CD4-positive, alpha-beta memory T cell (primary cell): ENCODE data around the gene ERC1. TPM values are rescaled to one million over a fixed set of nuclear protein-coding genes. Genes with fewer than 3 reads are reported as not detected.

Experiments used
- CTCF ChIA-PET: fragments of 350-600 bp; sonication (Branson Sonifier 250); formaldehyde crosslinking; loops from one replicate; lab custom pipeline; 2021; ENCODE audit warnings: inconsistent platforms; ENCODE audit not compliant: partially characterized antibody; lab: Charles Lee
- POLR2A ChIA-PET: fragments of 350-600 bp; sonication (Branson Sonifier 250); formaldehyde crosslinking; loops from one replicate; lab custom pipeline; 2021; ENCODE audit not compliant: partially characterized antibody; lab: Charles Lee
- DNase-seq, 5 donors: peaks; one replicate each; pipeline versions ENCODE4 v3.0.0 to v3.0.0-alpha.2; 2020 to 2022; ENCODE audit warnings: mixed read lengths in 1 of 5
- H3K27ac ChIP-seq: one replicate; pipeline ENCODE4 v1.7.0; 2013; ENCODE audit warnings: low read depth, low read length
- H3K27me3 ChIP-seq: 2 replicates; pipeline ENCODE4 v1.7.0; 2013; ENCODE audit warnings: mild to moderate bottlenecking, low read length, moderate library complexity; ENCODE audit not compliant: insufficient read depth
- H3K36me3 ChIP-seq: 2 replicates; pipeline ENCODE4 v1.7.0; 2013; ENCODE audit warnings: mild to moderate bottlenecking, low read length, moderate library complexity; ENCODE audit not compliant: insufficient read depth
- H3K4me1 ChIP-seq: 2 replicates; pipeline ENCODE4 v1.7.0; 2013; ENCODE audit warnings: mild to moderate bottlenecking, low read length, moderate library complexity; ENCODE audit not compliant: insufficient read depth
- H3K4me3 ChIP-seq, 2 donors: one replicate each; pipeline ENCODE4 v1.7.0; 2013; ENCODE audit warnings: low read length in 2 of 2, mild to moderate bottlenecking in 1 of 2
- H3K9me3 ChIP-seq, 2 donors: one replicate each; pipeline ENCODE4 v1.7.0; 2013; ENCODE audit warnings: low read length in 2 of 2, control low read depth in 1 of 2; ENCODE audit not compliant: control insufficient read depth in 1 of 2
- H3K27ac Mint-ChIP-seq, 7 donors: one replicate each; pipeline ENCODE4 v1.8.0; 2020 to 2021; ENCODE audit warnings: mixed read lengths in 7 of 7, mild to moderate bottlenecking in 6 of 7, inconsistent platforms in 3 of 7, moderate library complexity in 3 of 7
- H3K27me3 Mint-ChIP-seq, 2 donors: one replicate each; pipeline ENCODE4 v1.8.0; 2020 to 2021; ENCODE audit warnings: mixed read lengths in 2 of 2
- H3K36me3 Mint-ChIP-seq, 2 donors: one replicate each; pipeline ENCODE4 v1.8.0; 2020 to 2021; ENCODE audit warnings: mixed read lengths in 2 of 2, inconsistent platforms in 1 of 2, mild to moderate bottlenecking in 1 of 2
- H3K4me1 Mint-ChIP-seq, 4 donors: one replicate each; pipeline ENCODE4 v1.8.0; 2020 to 2021; ENCODE audit warnings: mixed read lengths in 4 of 4, mild to moderate bottlenecking in 1 of 4
- H3K4me3 Mint-ChIP-seq, 8 donors: one replicate each; pipeline ENCODE4 v1.8.0; 2020 to 2021; ENCODE audit warnings: mixed read lengths in 8 of 8, mild to moderate bottlenecking in 7 of 8, moderate library complexity in 6 of 8, inconsistent platforms in 3 of 8
- H3K9me3 Mint-ChIP-seq, 8 donors: one replicate each; pipeline ENCODE4 v1.8.0; 2020 to 2021; ENCODE audit warnings: mixed read lengths in 8 of 8, mild to moderate bottlenecking in 5 of 8, inconsistent platforms in 3 of 8, moderate library complexity in 1 of 8
- intact Hi-C: fragments of 100-400 bp; cut with micrococcal nuclease; formaldehyde crosslinking; loops from one replicate; pipeline ENCODE4 v1.15.1; 2023
- polyA plus RNA-seq, 2 donors: library from polyadenylated mRNA; unstranded; fragments of 300-500 nt; fragmentation: Illumina TruSeq; gene quantifications; one replicate each; pipeline ENCODE4 v1.2.3, GENCODE V29; 2021
- total RNA-seq, 2 experiments: library from RNA; stranded (reverse); gene quantifications; one replicate each; pipeline ENCODE4 v1.2.3, GENCODE V29; 2021

ERC1 gene
- total and polyA plus RNA-seq, 4 experiments from 2014 or later, result 4.0 to 41.7 (median 28.7) TPM

DNA sequence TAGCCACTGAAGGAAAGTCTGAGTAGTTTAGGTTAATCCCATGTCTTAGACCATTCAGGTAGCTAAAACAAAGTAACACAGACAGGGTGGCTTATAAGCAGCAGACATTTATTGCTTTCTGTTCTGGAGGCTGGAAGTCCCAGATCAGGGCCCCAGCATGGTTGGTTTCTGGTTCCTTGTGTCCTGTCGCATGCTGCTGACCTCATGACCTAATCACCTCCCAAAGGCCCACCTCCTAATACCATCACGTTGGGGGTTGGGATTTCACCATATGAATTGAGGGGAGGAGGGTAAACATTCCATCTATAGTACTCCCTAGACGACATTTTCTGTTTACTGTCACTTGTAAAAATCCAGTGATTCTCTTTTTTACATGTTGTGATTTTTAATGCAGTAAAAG, 454.8 kb downstream of the ERC1 start:
- H3K27me3 Mint-ChIP-seq, result no peaks in the 10 kb centered on the region
- no peak overlapping the region for H3K4me3 Mint-ChIP-seq
- POLR2A ChIA-PET, result no interaction called here
- CTCF ChIA-PET, result no interaction called here
- no peak overlapping the region for H3K27ac Mint-ChIP-seq
- intact Hi-C loops, result no loop called here
- Histone ChIP-seq H3K27ac (no peak overlapping the region), H3K9me3 (no peaks in the 10 kb centered on the region), H3K4me3 (no peak overlapping the region), H3K36me3 (no peaks in the 10 kb centered on the region), H3K27me3 (no peaks in the 10 kb centered on the region), H3K4me1 (no peaks in the 10 kb centered on the region)
- H3K9me3 Mint-ChIP-seq, result peaks cover 0 to 2% (median 0%) of the 10 kb centered on the region in 8 donors
- DNase-seq, result no peak
- H3K4me1 Mint-ChIP-seq, result no peaks in the 10 kb centered on the region
- H3K36me3 Mint-ChIP-seq, result peaks cover 28 to 57% of the 10 kb centered on the region in 2 donors

DNA sequence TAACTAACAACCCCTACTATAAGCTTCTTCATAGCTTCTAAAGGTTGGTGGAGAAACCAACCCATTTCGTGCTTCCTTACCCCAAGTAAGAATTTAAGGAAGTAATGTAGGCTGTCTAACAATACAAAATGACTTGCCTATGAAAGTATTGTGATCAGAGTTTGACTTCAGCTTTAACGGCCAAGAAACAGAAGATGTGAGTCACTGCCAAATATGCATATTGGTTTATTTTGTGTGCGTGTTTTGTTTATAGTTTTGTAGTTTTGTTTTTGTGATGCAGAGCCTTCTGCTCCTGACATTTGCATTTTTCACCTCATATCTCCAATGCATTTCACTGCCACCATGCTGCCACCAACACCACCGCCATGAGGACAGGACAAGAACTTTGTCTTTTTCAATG, 457.3 kb downstream of the ERC1 start:
- DNase-seq, result no peak
- Mint-ChIP-seq H3K9me3 (peaks cover 0 to 2% (median 0%) of the 10 kb centered on the region in 8 donors), H3K4me3 (no peak overlapping the region), H3K27me3 (no peaks in the 10 kb centered on the region), H3K4me1 (no peaks in the 10 kb centered on the region), H3K36me3 (peaks cover 32 to 66% of the 10 kb centered on the region in 2 donors), H3K27ac (no peak overlapping the region)
- Histone ChIP-seq H3K4me3 (no peak overlapping the region), H3K4me1 (no peaks in the 10 kb centered on the region), H3K27ac (no peak overlapping the region), H3K27me3 (no peaks in the 10 kb centered on the region), H3K9me3 (no peaks in the 10 kb centered on the region), H3K36me3 (no peaks in the 10 kb centered on the region)
- intact Hi-C loops, result no loop called here
- POLR2A ChIA-PET, result interaction anchor here (0.7 kb wide), 1 partner anchor 938 kb away, joined by 3 read pairs; no protein-coding TSS in a partner anchor
- CTCF ChIA-PET, result no interaction called here

DNA sequence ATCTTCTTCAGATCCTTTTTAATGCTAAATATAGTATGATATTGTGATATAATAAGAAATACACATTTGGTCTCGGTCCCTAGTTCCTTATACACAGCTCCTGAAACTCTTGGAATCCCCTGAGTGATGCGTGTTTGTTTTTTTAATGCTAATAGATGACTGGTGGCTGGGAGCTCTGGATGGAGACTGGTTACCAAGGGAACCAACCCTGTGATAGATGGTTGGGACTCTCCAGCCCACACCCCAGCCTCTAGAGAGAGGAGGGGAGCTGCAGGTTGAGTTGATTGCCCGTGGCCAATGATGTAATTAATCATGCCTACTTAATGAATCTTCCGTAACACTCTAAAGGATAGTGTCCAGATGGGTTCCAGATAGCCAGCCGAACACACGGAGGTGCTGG, 462.8 kb downstream of the ERC1 start:
- intact Hi-C loops, result no loop called here
- no peaks in the 10 kb centered on the region for H3K36me3 ChIP-seq
- Mint-ChIP-seq H3K27me3 (no peaks in the 10 kb centered on the region), H3K4me3 (no peak overlapping the region), H3K9me3 (no peaks in the 10 kb centered on the region), H3K27ac (peak overlapping the region in 1 of 7 donors; percentile 24), H3K36me3 (peaks cover 13 to 39% of the 10 kb centered on the region in 2 donors), H3K4me1 (no peaks in the 10 kb centered on the region)
- POLR2A ChIA-PET, result no interaction called here
- DNase-seq, result no peak
- H3K9me3 ChIP-seq, result no peaks in the 10 kb centered on the region
- H3K27ac ChIP-seq, result no peak overlapping the region
- H3K27me3 ChIP-seq, result no peaks in the 10 kb centered on the region
- CTCF ChIA-PET, result interaction anchor here (0.6 kb wide), 1 partner anchor 199 kb away, joined by 3 read pairs; no protein-coding TSS in a partner anchor
- H3K4me1 ChIP-seq, result no peaks in the 10 kb centered on the region
- H3K4me3 ChIP-seq, result no peak overlapping the region

DNA sequence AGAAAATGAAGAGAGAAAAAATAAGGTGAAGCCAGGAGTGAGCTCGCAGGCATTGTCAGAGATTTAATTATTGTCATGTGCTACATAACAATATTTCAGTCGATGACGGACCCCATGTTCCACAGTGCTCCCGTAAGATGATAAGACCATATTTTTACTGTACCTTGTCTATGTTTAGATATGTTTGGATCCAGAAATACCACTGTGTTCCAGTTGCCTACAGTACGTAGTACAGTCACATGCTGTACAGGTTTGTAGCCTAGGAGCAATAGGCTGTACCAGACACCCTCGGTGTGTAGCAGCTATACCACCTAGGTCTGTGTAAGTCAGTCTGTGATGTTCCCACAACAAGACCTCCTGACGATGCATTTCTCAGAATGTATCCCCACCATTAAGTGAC, 465.9 kb downstream of the ERC1 start:
- no peaks in the 10 kb centered on the region for H3K4me1 ChIP-seq
- Mint-ChIP-seq H3K27me3 (no peaks in the 10 kb centered on the region), H3K27ac (no peak overlapping the region), H3K4me1 (no peaks in the 10 kb centered on the region), H3K4me3 (no peak overlapping the region), H3K36me3 (peaks cover 7 to 31% of the 10 kb centered on the region in 2 donors), H3K9me3 (peaks cover 0 to 2% (median 0%) of the 10 kb centered on the region in 8 donors)
- DNase-seq, result no peak
- ChIA-PET POLR2A (no interaction called here), CTCF (no interaction called here)
- H3K27ac ChIP-seq, result no peak overlapping the region
- H3K27me3 ChIP-seq, result no peaks in the 10 kb centered on the region
- H3K36me3 ChIP-seq, result no peaks in the 10 kb centered on the region
- H3K9me3 ChIP-seq, result no peaks in the 10 kb centered on the region
- intact Hi-C loops, result no loop called here
- H3K4me3 ChIP-seq, result no peak overlapping the region

DNA sequence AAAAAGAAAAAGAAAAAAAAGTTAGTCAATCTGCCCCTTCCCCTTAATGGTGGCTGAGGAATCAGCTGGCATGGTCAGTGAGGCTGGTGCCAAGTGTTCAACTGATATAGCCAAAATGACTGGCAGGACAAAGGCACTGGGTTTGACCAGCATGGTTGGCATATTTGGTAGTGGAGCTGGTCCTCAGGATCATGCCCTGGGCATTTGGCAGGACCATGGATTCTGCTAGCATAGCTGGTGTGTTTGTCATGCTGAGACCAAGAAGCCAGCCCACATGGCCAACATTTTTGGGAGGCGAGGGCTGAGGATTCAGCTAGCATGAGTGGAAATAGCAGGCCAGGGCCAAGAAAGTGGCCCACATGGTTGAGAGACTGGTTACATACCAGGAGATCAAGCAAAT, 466.9 kb downstream of the ERC1 start:
- H3K27ac Mint-ChIP-seq, result peak overlapping the region in 1 of 7 donors; percentile 61
- no peaks in the 10 kb centered on the region for H3K36me3 ChIP-seq
- no peaks in the 10 kb centered on the region for H3K27me3 ChIP-seq
- H3K27ac ChIP-seq, result no peak overlapping the region
- H3K9me3 Mint-ChIP-seq, result peaks cover 0 to 2% (median 0%) of the 10 kb centered on the region in 8 donors
- intact Hi-C loops, result no loop called here
- peaks cover 3 to 28% of the 10 kb centered on the region in 2 donors for H3K36me3 Mint-ChIP-seq
- no peaks in the 10 kb centered on the region for H3K9me3 ChIP-seq
- no peaks in the 10 kb centered on the region for H3K4me1 Mint-ChIP-seq
- no peak for DNase-seq
- CTCF ChIA-PET, result no interaction called here
- no peaks in the 10 kb centered on the region for H3K27me3 Mint-ChIP-seq
- no peaks in the 10 kb centered on the region for H3K4me1 ChIP-seq
- no peak overlapping the region for H3K4me3 Mint-ChIP-seq
- POLR2A ChIA-PET, result no interaction called here
- H3K4me3 ChIP-seq, result no peak overlapping the region

DNA sequence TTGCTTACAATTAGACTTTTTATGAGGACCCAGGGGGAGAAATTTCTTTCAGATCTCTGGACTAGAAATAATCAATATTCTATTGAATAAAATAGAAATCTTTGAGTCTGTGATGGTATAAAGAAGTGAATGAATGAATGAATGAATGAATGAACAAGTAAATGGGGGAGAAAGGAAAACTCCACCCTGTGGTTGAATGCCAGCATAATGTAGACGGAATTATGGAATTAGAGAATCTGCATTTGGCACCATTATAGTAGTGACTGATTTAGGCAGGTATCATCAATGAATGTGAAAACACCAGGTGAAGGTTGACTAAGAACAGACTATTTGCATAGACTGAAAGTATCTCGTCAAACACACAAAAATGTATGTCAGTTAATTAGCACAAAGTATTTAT, 468.3 kb downstream of the ERC1 start:
- H3K36me3 Mint-ChIP-seq, result peaks cover 2 to 34% of the 10 kb centered on the region in 2 donors
- Histone ChIP-seq H3K27me3 (no peaks in the 10 kb centered on the region), H3K4me1 (no peaks in the 10 kb centered on the region), H3K36me3 (no peaks in the 10 kb centered on the region), H3K9me3 (no peaks in the 10 kb centered on the region), H3K4me3 (no peak overlapping the region), H3K27ac (no peak overlapping the region)
- no peaks in the 10 kb centered on the region for H3K27me3 Mint-ChIP-seq
- no peak overlapping the region for H3K4me3 Mint-ChIP-seq
- ChIA-PET POLR2A (no interaction called here), CTCF (no interaction called here)
- H3K9me3 Mint-ChIP-seq, result peaks cover 0 to 2% (median 0%) of the 10 kb centered on the region in 8 donors
- no peaks in the 10 kb centered on the region for H3K4me1 Mint-ChIP-seq
- intact Hi-C loops, result no loop called here
- no peak overlapping the region for H3K27ac Mint-ChIP-seq
- DNase-seq, result no peak

DNA sequence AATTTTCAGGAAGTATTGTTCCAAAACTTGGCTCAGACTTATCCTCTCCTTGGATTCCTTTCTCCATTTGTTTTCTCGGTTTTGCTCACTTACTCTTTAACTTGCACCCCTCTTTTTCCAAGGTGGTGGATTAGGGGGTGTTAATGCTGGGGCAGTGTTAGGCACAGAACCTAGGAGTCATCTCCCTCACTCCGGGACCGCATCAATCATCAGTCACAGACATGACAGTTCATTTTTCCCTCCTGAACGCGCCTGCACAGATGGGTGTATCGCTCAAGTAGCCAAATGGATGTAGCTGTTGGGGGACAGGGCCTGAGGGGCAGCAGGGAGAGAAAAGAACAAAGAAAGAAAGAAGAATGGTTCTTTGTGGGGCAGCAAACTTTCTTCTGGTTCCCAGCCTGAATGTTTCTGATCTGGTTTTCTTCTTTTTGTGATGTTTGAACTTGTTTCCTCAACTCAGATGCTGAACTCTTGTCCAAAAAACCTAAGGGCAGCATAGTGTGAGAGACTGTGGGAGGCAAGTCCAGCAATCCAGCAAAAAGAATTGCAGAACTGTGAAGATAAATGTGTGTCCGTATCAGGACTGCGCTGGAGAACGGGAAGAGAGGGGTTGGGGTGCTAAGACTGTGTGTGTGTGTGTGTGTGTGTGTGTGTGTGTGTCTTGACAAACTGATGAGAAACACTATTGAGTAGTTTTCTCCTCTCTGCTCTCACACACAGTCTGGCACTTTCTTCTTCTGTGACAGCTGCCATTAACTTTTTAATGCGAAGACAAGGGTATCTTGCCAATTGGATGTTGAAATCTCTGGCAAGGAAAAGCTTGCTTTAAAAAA, 472.3 kb downstream of the ERC1 start:
- Mint-ChIP-seq H3K4me1 (no peaks in the 10 kb centered on the region), H3K36me3 (peaks cover 10 to 41% of the 10 kb centered on the region in 2 donors), H3K9me3 (peaks cover 0 to 2% (median 0%) of the 10 kb centered on the region in 8 donors), H3K27ac (peak overlapping the region in 1 of 7 donors; percentile 30), H3K4me3 (no peak overlapping the region), H3K27me3 (no peaks in the 10 kb centered on the region)
- no peaks in the 10 kb centered on the region for H3K27me3 ChIP-seq
- H3K4me3 ChIP-seq, result no peak overlapping the region
- ChIA-PET POLR2A (no interaction called here), CTCF (no interaction called here)
- no peaks in the 10 kb centered on the region for H3K9me3 ChIP-seq
- no peaks in the 10 kb centered on the region for H3K36me3 ChIP-seq
- DNase-seq, result no peak
- no peak overlapping the region for H3K27ac ChIP-seq
- intact Hi-C loops, result no loop called here
- H3K4me1 ChIP-seq, result no peaks in the 10 kb centered on the region
